IPS DF 6.9 (cell line): ENCODE data around the gene KAT7.
A peak's percentile ranks its signal among the peaks of the same experiment; 100 is the strongest.

Source experiments
- DNase-seq: peaks from one replicate; pipeline ENCODE4 v3.0.0-alpha.2; 2013; ENCODE audit warnings: low read depth, low spot score
- H3K27ac ChIP-seq: one replicate; pipeline ENCODE4 v1.5.1; 2013; ENCODE audit warnings: low read length, control low read depth
- H3K27me3 ChIP-seq: 2 replicates; pipeline ENCODE4 v1.6.1; 2013; ENCODE audit warnings: mild to moderate bottlenecking, low read length; ENCODE audit not compliant: control insufficient read depth, insufficient read depth
- H3K36me3 ChIP-seq: 2 replicates; pipeline ENCODE4 v1.6.1; 2013; ENCODE audit warnings: low read length; ENCODE audit not compliant: control insufficient read depth, insufficient read depth
- H3K4me1 ChIP-seq: 2 replicates; pipeline ENCODE4 v1.6.1; 2013; ENCODE audit warnings: low read length; ENCODE audit not compliant: control insufficient read depth, insufficient read depth
- H3K4me3 ChIP-seq: 2 replicates; pipeline ENCODE4 v1.5.1; 2013; ENCODE audit warnings: mild to moderate bottlenecking, low read length
- H3K9me3 ChIP-seq: 2 replicates; pipeline ENCODE4 v1.6.1; 2013; ENCODE audit warnings: low read length, inconsistent platforms; ENCODE audit not compliant: control insufficient read depth, insufficient read depth
- WGBS: extraction: QIAGEN DNeasy Blood & Tissue Kit; methylation state at CpG from one replicate; pipeline ENCODE4 v1.1.7; 2013; ENCODE audit warnings: mixed read lengths, missing lambda C conversion rate; ENCODE audit not compliant: insufficient read length, insufficient coverage; 5-methylcytosine and 5-hydroxymethylcytosine counted together

Gene KAT7

GRCh38 chr17:49869038-49869374 lies 80.5 kb downstream of the KAT7 start:
- no CpG with 5 or more reads among the region's 1 CpG for WGBS

DNA sequence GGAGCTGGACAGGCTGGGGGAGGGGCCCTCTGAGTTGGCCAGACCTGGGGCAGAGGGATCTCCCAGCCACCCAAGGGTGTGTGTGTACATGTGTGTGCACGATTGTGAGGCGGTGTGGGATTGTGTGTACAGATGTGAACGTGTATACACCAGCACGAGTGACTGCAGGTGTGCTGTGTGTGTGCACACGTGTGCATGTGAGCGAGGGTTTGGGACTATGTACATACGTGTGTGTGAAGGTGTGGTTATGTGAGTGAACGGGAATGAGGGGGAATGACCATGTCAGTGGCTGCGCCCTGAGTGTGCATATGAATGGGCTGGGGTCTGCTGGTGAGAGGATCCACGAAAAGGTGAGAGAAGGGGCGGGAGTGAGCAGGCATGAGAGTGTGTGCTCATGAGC lies 81.8 kb downstream of the KAT7 start:
- 100% methylated on average over 1 of the region's 11 CpGs for WGBS
- no peaks in the 10 kb centered on the region for H3K27me3 ChIP-seq
- no peak overlapping the region for H3K4me3 ChIP-seq
- no peak overlapping the region for H3K27ac ChIP-seq
- no peaks in the 10 kb centered on the region for H3K9me3 ChIP-seq
- H3K4me1 ChIP-seq = peaks cover 8% of the 10 kb centered on the region
- no peaks in the 10 kb centered on the region for H3K36me3 ChIP-seq
- DNase-seq = no peak

More at GRCh38 chr17:49869038-49869374, 80.5 kb downstream of the KAT7 start:
- DNase-seq = no peak
- no peaks in the 10 kb centered on the region for H3K9me3 ChIP-seq
- no peak overlapping the region for H3K27ac ChIP-seq
- peaks cover 12% of the 10 kb centered on the region for H3K4me1 ChIP-seq
- no peaks in the 10 kb centered on the region for H3K36me3 ChIP-seq
- no peaks in the 10 kb centered on the region for H3K27me3 ChIP-seq
- H3K4me3 ChIP-seq = no peak overlapping the region

GRCh38 chr17:49871211-49871610 lies 82.7 kb downstream of the KAT7 start:
- Histone ChIP-seq H3K4me3 (no peak overlapping the region), H3K27me3 (no peaks in the 10 kb centered on the region), H3K4me1 (peaks cover 14% of the 10 kb centered on the region), H3K27ac (no peak overlapping the region), H3K36me3 (no peaks in the 10 kb centered on the region), H3K9me3 (no peaks in the 10 kb centered on the region)
- no peak for DNase-seq
- no CpG with 5 or more reads among the region's 7 CpGs for WGBS

DNA sequence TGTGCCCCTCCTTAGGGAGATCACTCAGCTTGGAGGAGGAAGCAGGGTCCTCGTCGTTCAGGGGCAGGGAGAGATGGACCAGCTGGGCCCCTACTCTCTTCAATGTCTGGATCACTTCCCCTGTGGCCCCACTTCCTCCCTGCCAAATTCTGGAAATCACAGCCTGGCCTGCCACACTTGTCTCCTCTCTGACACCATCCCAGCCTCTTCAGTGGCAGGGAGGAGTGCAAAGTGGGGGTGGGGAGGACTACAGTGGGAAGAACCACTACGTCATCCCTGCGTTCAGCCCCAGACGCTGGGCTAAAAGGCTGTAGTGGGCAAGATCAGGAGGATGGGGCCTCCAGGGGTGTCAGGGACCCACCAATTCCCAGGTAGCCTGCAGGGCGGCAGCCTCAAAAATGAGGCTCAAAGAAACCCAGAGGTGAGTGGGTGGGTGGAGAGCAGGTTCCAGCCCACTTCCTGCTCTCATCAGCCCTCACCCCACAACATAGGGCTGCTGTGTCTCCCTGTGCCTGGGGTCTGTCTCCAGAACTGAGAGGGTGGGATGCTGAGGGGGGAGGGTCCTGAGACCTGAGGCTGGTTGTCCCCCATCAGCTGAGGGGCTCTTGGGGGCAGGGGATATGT lies 84.4 kb downstream of the KAT7 start:
- no CpG with 5 or more reads among the region's 6 CpGs for WGBS
- H3K4me1 ChIP-seq = peaks cover 12% of the 10 kb centered on the region
- H3K27ac ChIP-seq = no peak overlapping the region
- no peaks in the 10 kb centered on the region for H3K9me3 ChIP-seq
- no peak overlapping the region for H3K4me3 ChIP-seq
- no peaks in the 10 kb centered on the region for H3K36me3 ChIP-seq
- no peaks in the 10 kb centered on the region for H3K27me3 ChIP-seq
- DNase-seq = no peak

- DNase-seq = no peak
- Histone ChIP-seq H3K4me3 (no peak overlapping the region), H3K4me1 (peaks cover 12% of the 10 kb centered on the region), H3K36me3 (no peaks in the 10 kb centered on the region), H3K9me3 (no peaks in the 10 kb centered on the region), H3K27me3 (no peaks in the 10 kb centered on the region), H3K27ac (no peak overlapping the region)
- WGBS = no CpG with 5 or more reads among the region's 6 CpGs
Measured at GRCh38 chr17:49873466-49873865, 85.0 kb downstream of the KAT7 start.

- Histone ChIP-seq H3K4me3 (no peak overlapping the region), H3K36me3 (no peaks in the 10 kb centered on the region), H3K27ac (no peak overlapping the region), H3K9me3 (no peaks in the 10 kb centered on the region), H3K4me1 (peaks cover 12% of the 10 kb centered on the region), H3K27me3 (no peaks in the 10 kb centered on the region)
- DNase-seq = no peak
- WGBS = no CpG with 5 or more reads among the region's 3 CpGs
Measured at GRCh38 chr17:49873926-49874325, 85.4 kb downstream of the KAT7 start.

DNA sequence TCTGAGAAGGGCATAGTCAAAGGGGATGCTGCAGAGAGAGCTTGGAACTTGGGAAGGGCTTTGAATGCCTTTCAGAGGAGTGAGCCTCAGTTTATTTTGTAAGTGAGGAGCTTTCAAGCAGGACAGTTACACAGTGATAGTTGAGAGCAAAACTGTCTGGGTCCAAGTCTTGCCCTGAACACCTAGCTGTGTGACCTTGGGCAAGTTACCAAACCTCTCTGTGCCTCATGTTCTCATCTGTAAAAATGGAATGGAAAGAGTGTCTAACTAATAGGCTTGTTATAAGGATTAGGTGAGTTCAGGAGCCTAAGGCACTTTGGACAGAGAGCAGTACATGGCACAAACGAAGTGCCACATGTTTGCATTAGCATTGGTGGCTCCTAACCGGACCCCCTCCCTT lies 86.4 kb downstream of the KAT7 start:
- WGBS = no CpG with 5 or more reads among the region's 2 CpGs
- no peak for DNase-seq
- H3K36me3 ChIP-seq = no peaks in the 10 kb centered on the region
- no peak overlapping the region for H3K27ac ChIP-seq
- H3K4me3 ChIP-seq = no peak overlapping the region
- H3K27me3 ChIP-seq = no peaks in the 10 kb centered on the region
- H3K4me1 ChIP-seq = peaks cover 14% of the 10 kb centered on the region
- H3K9me3 ChIP-seq = no peaks in the 10 kb centered on the region

DNA sequence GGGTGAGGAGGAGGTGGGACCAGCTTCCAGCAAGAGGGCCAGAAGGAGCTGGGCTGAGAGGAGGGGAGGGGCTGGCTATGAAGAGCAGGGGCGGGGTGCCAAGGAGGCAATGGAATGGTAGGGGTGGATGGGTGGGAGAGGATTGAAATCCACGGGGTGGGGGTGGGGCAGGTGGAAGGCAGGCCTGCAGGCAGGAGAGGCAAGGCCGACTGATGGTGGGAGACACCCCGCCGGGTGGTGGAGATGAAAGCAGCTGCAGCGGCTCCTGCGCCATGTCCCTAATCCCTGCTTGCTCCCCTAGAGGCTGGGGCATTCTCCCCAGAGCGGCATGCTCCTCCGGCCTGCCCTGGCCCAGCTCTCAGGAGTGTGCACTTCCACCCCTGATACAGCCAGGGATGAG lies 87.2 kb downstream of the KAT7 start:
- no peaks in the 10 kb centered on the region for H3K36me3 ChIP-seq
- H3K4me1 ChIP-seq = peaks cover 14% of the 10 kb centered on the region
- H3K27me3 ChIP-seq = no peaks in the 10 kb centered on the region
- no CpG with 5 or more reads among the region's 9 CpGs for WGBS
- no peak overlapping the region for H3K27ac ChIP-seq
- H3K9me3 ChIP-seq = no peaks in the 10 kb centered on the region
- DNase-seq = no peak
- H3K4me3 ChIP-seq = no peak overlapping the region

DNA sequence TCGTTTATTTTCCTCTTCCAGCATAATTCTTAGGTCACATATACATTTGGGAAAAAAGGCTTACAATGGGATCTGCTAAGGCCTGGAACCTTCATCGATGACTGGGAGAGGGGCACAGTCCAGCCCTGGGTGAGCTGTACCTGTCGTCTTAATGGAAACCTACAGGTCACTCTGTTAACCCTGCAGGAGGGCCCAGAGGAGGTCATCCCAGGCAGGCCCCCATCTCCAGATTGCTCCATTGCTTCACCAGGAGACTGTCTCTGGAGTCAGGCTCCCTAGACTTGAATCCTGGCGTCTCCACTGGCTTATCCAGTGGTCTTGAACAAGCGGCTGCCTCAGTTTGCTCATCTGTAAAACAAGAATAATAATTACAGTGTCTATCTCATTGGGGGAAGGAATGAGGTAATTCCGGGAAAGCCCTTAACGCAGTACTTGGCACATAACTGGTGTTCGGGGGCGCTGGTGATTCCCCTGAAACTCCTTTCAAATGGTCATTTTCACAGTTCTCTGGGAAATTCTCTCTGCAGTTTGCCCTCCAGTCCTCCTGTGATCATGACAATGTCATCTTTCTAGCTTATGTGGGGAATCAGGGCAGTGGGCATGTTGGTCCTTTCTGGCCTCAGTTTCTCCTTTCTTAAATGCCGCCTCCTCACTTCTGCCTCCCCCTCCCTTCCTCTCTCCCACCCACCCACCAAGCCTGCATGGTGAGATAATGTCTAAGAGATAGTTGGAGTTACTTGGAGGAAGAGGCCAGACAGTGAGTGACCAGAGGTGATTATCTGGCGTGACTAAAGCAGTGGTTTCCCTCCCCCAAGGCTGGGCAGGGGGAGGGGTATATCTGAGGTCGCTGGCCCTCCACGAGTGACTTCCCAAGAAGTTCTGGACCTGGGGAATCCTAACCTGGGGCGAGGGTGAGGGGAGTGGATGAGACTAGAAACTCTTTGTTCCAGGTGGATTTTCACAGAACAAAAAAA lies 90.7 kb downstream of the KAT7 start:
- H3K36me3 ChIP-seq = no peaks in the 10 kb centered on the region
- H3K4me1 ChIP-seq = peaks cover 9% of the 10 kb centered on the region
- H3K27me3 ChIP-seq = no peaks in the 10 kb centered on the region
- H3K27ac ChIP-seq = no peak overlapping the region
- H3K9me3 ChIP-seq = no peaks in the 10 kb centered on the region
- H3K4me3 ChIP-seq = no peak overlapping the region
- no peak for DNase-seq
- WGBS = no CpG with 5 or more reads among the region's 14 CpGs

- Histone ChIP-seq H3K4me1 (peaks cover 8% of the 10 kb centered on the region), H3K4me3 (peak overlapping the region; percentile 40; the same call in 1 of the 2 replicates), H3K27me3 (no peaks in the 10 kb centered on the region), H3K36me3 (no peaks in the 10 kb centered on the region), H3K9me3 (no peaks in the 10 kb centered on the region), H3K27ac (no peak overlapping the region)
- WGBS = no CpG with 5 or more reads among the region's 41 CpGs
- DNase-seq = peak; percentile 76
Measured at GRCh38 chr17:49880291-49881053, 92.0 kb downstream of the KAT7 start.
